ENCODE data around the gene POU5F1.

GRCh38 chr6:31140643-31141042 lies 29.8 kb downstream of the POU5F1 start:
- TF ChIP-seq, protein P1, sequence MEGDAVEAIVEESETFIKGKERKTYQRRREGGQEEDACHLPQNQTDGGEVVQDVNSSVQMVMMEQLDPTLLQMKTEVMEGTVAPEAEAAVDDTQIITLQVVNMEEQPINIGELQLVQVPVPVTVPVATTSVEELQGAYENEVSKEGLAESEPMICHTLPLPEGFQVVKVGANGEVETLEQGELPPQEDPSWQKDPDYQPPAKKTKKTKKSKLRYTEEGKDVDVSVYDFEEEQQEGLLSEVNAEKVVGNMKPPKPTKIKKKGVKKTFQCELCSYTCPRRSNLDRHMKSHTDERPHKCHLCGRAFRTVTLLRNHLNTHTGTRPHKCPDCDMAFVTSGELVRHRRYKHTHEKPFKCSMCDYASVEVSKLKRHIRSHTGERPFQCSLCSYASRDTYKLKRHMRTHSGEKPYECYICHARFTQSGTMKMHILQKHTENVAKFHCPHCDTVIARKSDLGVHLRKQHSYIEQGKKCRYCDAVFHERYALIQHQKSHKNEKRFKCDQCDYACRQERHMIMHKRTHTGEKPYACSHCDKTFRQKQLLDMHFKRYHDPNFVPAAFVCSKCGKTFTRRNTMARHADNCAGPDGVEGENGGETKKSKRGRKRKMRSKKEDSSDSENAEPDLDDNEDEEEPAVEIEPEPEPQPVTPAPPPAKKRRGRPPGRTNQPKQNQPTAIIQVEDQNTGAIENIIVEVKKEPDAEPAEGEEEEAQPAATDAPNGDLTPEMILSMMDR (conservative IDR thresholded peaks at IDR 0.05; ENCODE audit: low read depth, low read length): no peak
- no peak for TF ChIP-seq EZH2 (IDR thresholded peaks at IDR 0.05; ENCODE audit: borderline replicate concordance, low read depth, low read length, poor library complexity, severe bottlenecking)

Measured in A673 (cell line).